Esophagus muscularis mucosa (tissue), 4 donors: ENCODE data around the gene NPTXR.

Source experiments
- CTCF ChIP-seq, 3 experiments: fragments of 200-600 bp in 2 of 3; fragments of 450-650 bp in 1 of 3; sonication (generic) in 2 of 3; IDR thresholded peaks; one replicate each; pipeline ENCODE4 v1.5.1; 2017 to 2019; ENCODE audit warnings: antibody characterized with exemption in 3 of 3, mild to moderate bottlenecking in 2 of 3, moderate library complexity in 1 of 3
- EP300 ChIP-seq: sonication (generic); formaldehyde crosslinking; IDR thresholded peaks from one replicate; pipeline ENCODE4 v1.6.1; 2017; ENCODE audit warnings: antibody characterized with exemption
- POLR2A ChIP-seq: fragments of 450-650 bp; IDR thresholded peaks from one replicate; pipeline ENCODE4 v1.6.1; 2017; ENCODE audit warnings: antibody characterized with exemption, moderate library complexity, mild to moderate bottlenecking, low read depth
- POLR2AphosphoS5 ChIP-seq, 2 donors: sonication (generic); formaldehyde crosslinking; IDR thresholded peaks; one replicate each; pipeline ENCODE4 v1.6.1; 2017; ENCODE audit warnings: antibody characterized with exemption in 2 of 2

DNA sequence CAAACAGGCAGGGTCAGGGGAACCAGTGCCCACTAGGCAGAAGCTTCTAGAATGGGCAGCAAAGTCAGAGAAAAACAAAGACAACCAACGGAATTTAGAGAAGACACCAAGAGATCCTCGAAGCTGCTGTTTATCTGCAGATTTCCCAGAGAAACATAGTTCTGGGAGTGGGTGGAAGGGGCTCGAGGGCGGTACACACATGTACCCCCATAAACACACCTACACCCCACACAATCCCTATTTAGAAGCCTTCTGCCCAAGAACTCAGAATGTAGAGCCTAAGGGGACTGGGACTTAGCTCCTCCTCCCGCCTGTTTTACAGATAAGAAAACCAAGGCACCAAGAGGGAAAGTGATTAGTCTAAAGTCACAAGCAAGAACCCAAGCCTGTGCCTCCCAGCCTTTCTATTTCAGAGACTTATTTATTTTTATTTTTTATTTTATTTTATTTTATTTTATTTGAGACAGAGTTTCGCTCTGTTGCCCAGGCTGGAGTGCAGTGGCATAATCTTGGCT lies 6.4 kb downstream of the NPTXR start:
- no peak for TF ChIP-seq CTCF (IDR thresholded peaks at IDR 0.05)
- no peak for TF ChIP-seq POLR2A
- no peak for TF ChIP-seq EP300
- TF ChIP-seq POLR2AphosphoS5 (IDR thresholded peaks at IDR 0.05), result no peak
